Measurements from ENCODE around the gene CHEK2.
"Not testable (repeated sequence)": the region's sequence is repeated elsewhere in the genome, so short reads cannot be mapped to it uniquely, and the experiment has no call there.

DNA sequence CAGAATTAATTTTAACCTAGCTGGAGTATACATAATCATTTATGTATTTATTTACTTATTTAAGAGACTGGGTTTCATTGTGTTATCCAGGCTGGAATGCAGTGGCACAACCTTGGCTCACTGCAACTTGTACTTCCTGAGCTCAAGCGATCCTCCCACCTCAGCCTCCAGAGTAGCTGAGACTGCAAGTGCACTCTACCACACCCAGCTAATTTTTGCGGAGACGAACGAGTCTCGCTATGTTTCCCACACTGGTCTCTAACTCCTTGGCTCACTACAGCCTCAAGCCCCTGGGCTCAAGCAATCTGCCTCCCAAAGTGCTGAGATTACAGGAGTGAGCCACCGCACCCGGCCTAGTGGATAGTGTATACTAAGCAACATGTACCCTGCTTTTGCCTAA, 63.5 kb downstream of the CHEK2 start:
- TF ChIP-seq, protein P1, sequence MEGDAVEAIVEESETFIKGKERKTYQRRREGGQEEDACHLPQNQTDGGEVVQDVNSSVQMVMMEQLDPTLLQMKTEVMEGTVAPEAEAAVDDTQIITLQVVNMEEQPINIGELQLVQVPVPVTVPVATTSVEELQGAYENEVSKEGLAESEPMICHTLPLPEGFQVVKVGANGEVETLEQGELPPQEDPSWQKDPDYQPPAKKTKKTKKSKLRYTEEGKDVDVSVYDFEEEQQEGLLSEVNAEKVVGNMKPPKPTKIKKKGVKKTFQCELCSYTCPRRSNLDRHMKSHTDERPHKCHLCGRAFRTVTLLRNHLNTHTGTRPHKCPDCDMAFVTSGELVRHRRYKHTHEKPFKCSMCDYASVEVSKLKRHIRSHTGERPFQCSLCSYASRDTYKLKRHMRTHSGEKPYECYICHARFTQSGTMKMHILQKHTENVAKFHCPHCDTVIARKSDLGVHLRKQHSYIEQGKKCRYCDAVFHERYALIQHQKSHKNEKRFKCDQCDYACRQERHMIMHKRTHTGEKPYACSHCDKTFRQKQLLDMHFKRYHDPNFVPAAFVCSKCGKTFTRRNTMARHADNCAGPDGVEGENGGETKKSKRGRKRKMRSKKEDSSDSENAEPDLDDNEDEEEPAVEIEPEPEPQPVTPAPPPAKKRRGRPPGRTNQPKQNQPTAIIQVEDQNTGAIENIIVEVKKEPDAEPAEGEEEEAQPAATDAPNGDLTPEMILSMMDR (IDR thresholded peaks at IDR 0.05): not testable (repeated sequence)
- TF ChIP-seq POLR2A (IDR thresholded peaks at IDR 0.05): not testable (repeated sequence)

All from prostate gland (tissue), 2 donors.